A549 treated with AZD9567 at 1 μM for 4 hours (cell line): ENCODE data around the gene HIC1. TPM values are rescaled to one million over a fixed set of nuclear protein-coding genes. Genes with fewer than 3 reads are reported as not detected.

ENCODE experiments used
- total RNA-seq: library from RNA; stranded (reverse); fragments of 200-300 nt; extraction: Qiagen RNA extraction; gene quantifications from 5 replicates; pipeline ENCODE4 v1.2.3, GENCODE V29; 2022; ENCODE audit not compliant: insufficient read depth

Gene HIC1
- total RNA-seq, result 1.4 to 1.8 TPM (median 1.6 TPM) in 4 of 5 replicates, not detected in the other

GRCh38 chr17:2054512-2055291, at the start of gene HIC1:
TSS of gene HIC1 (plus strand) at chr17:2055103. CDS start at chr17:2056691, 1,588 bp downstream.

GRCh38 chr17:2025220-2025621, 29.7 kb upstream of the HIC1 start, which contains the start of gene RTN4RL1:
TSS of gene RTN4RL1 (minus strand) at chr17:2025334. CDS start at chr17:2024865, 469 bp downstream.

GRCh38 chr17:2029911-2030778, 24.8 kb upstream of the HIC1 start, which contains the start of gene DPH1:
TSS of gene DPH1 (plus strand) at chr17:2030153. CDS start at chr17:2030170, 17 bp downstream.

GRCh38 chr17:2041561-2042389, 13.1 kb upstream of the HIC1 start, which contains the start of gene OVCA2:
TSS of gene OVCA2 (plus strand) at chr17:2042022. CDS start at chr17:2042048, 26 bp downstream.

Other genes with a start within 250 kb of the HIC1 start
- 7.6 to 10.7 TPM (median 9.8 TPM) in 5 replicates for gene SMYD4, start 225.2 kb upstream of the HIC1 start, total RNA-seq
- gene RPA1, start 225.1 kb upstream of the HIC1 start, total RNA-seq, result 71.8 to 79.4 TPM (median 75.2 TPM) in 5 replicates
- gene RTN4RL1, start 29.8 kb upstream of the HIC1 start, total RNA-seq, result 7.9 to 10.0 TPM (median 8.3 TPM) in 5 replicates
- gene DPH1, start 24.9 kb upstream of the HIC1 start, total RNA-seq, result 38.7 to 45.2 TPM (median 44.8 TPM) in 5 replicates
- 48.0 to 77.6 TPM (median 70.2 TPM) in 5 replicates for gene OVCA2, start 13.1 kb upstream of the HIC1 start, total RNA-seq
- gene SMG6, start 248.7 kb downstream of the HIC1 start, total RNA-seq, result 23.6 to 35.3 TPM (median 24.5 TPM) in 5 replicates
- gene SRR, start 248.8 kb downstream of the HIC1 start, total RNA-seq, result 7.6 to 19.8 TPM (median 9.5 TPM) in 5 replicates